ENCODE data around the gene PRR3.

DNA sequence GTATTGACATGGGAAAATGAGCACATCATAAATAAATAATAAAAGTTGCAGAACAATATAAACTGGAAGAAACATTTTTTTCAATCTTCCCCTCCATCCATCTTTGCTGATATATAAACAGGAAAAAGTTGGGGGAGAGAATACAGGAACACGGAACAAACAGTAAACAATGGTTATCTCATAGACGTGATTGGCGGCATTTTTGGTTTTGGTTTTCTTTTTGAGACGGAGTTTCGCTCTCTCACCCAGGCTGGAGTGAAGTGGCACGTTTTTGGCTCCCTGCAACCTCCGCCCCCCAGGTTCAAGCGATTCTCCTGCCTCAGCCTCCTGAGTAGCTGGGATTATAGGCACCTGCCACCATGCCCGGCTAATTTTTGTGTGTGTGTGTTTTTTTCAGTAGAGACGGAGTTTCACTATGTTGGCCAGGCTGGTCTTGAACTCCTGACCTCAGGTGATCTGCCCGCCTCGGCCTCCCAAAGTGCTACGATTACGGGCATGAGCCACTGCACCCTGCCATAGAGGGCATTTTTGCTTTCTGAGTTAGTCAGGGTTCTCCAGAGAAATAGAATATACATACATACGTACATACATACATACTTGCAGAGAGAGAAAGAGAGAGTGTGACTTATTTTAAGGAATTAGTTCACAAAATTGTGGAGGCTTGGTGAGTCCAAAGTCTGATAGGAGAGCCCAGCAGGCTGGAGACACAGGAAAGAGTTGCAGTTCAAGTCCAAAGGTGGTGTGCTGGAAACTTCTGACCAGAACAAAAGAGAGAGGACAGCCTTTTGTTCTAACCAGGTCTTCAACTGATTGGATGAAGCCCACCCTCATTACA is 23.4 kb upstream of the PRR3 start:
- TF ChIP-seq, protein P1, sequence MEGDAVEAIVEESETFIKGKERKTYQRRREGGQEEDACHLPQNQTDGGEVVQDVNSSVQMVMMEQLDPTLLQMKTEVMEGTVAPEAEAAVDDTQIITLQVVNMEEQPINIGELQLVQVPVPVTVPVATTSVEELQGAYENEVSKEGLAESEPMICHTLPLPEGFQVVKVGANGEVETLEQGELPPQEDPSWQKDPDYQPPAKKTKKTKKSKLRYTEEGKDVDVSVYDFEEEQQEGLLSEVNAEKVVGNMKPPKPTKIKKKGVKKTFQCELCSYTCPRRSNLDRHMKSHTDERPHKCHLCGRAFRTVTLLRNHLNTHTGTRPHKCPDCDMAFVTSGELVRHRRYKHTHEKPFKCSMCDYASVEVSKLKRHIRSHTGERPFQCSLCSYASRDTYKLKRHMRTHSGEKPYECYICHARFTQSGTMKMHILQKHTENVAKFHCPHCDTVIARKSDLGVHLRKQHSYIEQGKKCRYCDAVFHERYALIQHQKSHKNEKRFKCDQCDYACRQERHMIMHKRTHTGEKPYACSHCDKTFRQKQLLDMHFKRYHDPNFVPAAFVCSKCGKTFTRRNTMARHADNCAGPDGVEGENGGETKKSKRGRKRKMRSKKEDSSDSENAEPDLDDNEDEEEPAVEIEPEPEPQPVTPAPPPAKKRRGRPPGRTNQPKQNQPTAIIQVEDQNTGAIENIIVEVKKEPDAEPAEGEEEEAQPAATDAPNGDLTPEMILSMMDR (conservative IDR thresholded peaks at IDR 0.05; ENCODE audit: low read depth, low read length), result no peak
- TF ChIP-seq EZH2 (IDR thresholded peaks at IDR 0.05; ENCODE audit: borderline replicate concordance, low read depth, low read length, poor library complexity, severe bottlenecking), result no peak
